HG03135 (cell line): ENCODE data around the gene PIGM.
A peak's percentile ranks its signal among the peaks of the same experiment; 100 is the strongest.

ENCODE experiments used
- ATAC-seq: cut with Tn5 transposase; IDR thresholded peaks from one replicate; pipeline ENCODE4 v1.9.1; 2021; ENCODE audit warnings: mild to moderate bottlenecking, moderate library complexity; ENCODE audit not compliant: unreplicated experiment

Gene PIGM

GRCh38 chr1:160031365-160032164 lies at the start of gene PIGM:
PIGM (minus strand) TSS chr1:160031990; CDS start chr1:160031739, 251 bp downstream.
- peak; percentile 92 for ATAC-seq

GRCh38 chr1:160081261-160081936 lies 49.6 kb upstream of the PIGM start, which contains the start of gene KCNJ9:
KCNJ9 (plus strand) TSS chr1:160081538; CDS start chr1:160084031, 2,493 bp downstream.
- no peak for ATAC-seq

- ATAC-seq = no peak
Measured at GRCh38 chr1:160080381-160081100, 48.8 kb upstream of the PIGM start.

- ATAC-seq = no peak
Measured at GRCh38 chr1:160079448-160079847, 47.7 kb upstream of the PIGM start.

GRCh38 chr1:160078512-160079195 lies 46.9 kb upstream of the PIGM start:
- ATAC-seq = peak; percentile 76

- ATAC-seq = no peak
Measured at GRCh38 chr1:160077486-160077885, 45.7 kb upstream of the PIGM start.

GRCh38 chr1:160076295-160076694 lies 44.5 kb upstream of the PIGM start:
- ATAC-seq = no peak

GRCh38 chr1:160075836-160076235 lies 44.0 kb upstream of the PIGM start:
- ATAC-seq = no peak

GRCh38 chr1:160074865-160075264 lies 43.1 kb upstream of the PIGM start:
- no peak for ATAC-seq

- no peak for ATAC-seq
Measured at GRCh38 chr1:160071289-160071688, 39.5 kb upstream of the PIGM start.

GRCh38 chr1:160070243-160071163 lies 38.7 kb upstream of the PIGM start:
- no peak for ATAC-seq

GRCh38 chr1:160069460-160070231 lies 37.9 kb upstream of the PIGM start, which contains the start of gene KCNJ10:
KCNJ10 (minus strand) TSS chr1:160070160; CDS start chr1:160042532, 27,628 bp downstream.
- no peak for ATAC-seq

GRCh38 chr1:160068225-160068624 lies 36.4 kb upstream of the PIGM start:
- no peak for ATAC-seq

GRCh38 chr1:160066829-160067745 lies 35.3 kb upstream of the PIGM start:
- no peak for ATAC-seq

- ATAC-seq = no peak
Measured at GRCh38 chr1:160064746-160065145, 33.0 kb upstream of the PIGM start.

- no peak for ATAC-seq
Measured at GRCh38 chr1:160064164-160064563, 32.4 kb upstream of the PIGM start.

- ATAC-seq = no peak
Measured at GRCh38 chr1:160063176-160063575, 31.4 kb upstream of the PIGM start.

GRCh38 chr1:160062230-160062532 lies 30.4 kb upstream of the PIGM start:
- ATAC-seq = no peak
